Eye (tissue), 1 donor: ENCODE data around the gene GPR155.
"Not testable (repeated sequence)": the region's sequence is repeated elsewhere in the genome, so short reads cannot be mapped to it uniquely, and the experiment has no call there.

ENCODE experiments used
- DNase-seq: peaks from one replicate; pipeline ENCODE4 v3.0.0-alpha.2; 2015

GPR155 gene

GRCh38 chr2:174489520-174489919 lies 2.7 kb upstream of the GPR155 start:
- DNase-seq: not testable (repeated sequence)

- no peak for DNase-seq
These were observed 962 bp upstream of the GPR155 start for GRCh38 chr2:174487820-174488162.

DNA sequence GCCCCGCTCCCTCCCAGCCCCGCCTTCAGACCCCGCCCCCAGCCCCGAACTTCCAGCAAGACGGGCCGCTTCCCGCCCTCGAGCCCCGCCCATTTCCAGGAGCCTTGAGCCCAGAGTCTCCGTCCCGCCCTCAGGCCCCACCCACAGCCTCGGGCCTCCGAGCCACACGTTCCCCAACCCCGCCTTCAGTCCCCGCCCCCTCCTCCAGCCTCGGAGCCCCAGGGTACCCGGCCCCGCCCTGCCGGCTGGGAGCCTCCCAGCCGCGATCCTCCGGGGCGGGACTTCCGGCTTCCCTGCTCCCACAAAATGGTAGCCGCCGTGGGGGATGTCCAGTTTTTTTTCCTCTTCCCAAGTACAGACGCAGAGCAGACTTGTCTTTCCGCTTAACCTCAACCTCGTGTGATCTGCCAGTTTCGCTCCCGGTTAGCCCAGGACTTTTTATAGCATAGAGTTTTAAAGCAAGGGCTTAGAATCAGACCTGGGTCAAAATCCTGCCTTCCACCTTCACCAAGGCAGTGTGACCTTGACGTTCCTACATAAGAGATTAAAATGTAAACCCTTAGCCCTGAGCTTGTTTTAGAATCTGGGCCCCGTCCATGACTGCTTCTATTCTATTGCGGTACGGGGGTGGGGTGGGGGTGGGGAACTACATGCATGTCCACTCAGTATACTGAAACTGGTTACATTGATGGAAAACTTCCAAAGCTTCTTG lies 435 bp upstream of the GPR155 start:
- DNase-seq: peak; percentile 99

DNA sequence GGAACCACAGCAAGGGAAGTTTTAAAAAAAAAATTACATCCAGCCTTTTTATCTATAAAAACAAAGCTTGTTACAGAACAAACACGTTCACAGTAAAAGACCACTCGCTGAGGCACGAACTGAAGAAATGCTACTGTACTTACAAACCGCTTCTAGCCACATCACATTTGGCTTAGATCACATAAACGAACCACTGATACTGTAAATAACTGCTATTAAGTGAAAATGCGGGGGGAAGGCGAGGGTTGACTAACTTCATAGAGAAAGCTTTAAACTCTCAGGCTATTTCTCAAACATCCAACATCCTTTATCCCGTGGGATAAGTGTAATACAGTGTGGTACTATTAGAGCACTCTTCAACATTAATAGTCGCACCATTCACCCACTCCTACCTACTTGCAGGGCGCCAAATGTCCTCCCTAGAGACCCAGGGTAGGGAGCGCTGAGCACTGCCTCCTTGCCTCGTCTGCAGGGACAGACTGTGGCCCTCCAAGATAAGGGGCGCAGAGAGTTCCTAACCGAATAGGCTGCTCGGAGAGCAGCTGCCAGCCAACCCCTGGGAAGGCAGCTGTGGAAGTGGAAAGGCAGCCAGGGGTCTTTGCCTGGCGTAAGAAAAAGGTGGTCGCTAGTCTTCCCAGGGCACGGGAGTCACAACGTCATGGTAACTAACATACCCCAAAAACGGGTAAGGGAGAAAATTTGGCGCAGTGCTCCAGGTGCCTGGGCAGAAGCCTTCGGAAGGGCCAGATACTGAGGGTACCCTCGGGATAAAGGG lies 854 bp downstream of the GPR155 start:
- DNase-seq: no peak

- DNase-seq: not testable (repeated sequence)
These were observed 1.8 kb downstream of the GPR155 start for GRCh38 chr2:174485045-174485444.

GRCh38 chr2:174484573-174484972 lies 2.3 kb downstream of the GPR155 start:
- DNase-seq: no peak

DNA sequence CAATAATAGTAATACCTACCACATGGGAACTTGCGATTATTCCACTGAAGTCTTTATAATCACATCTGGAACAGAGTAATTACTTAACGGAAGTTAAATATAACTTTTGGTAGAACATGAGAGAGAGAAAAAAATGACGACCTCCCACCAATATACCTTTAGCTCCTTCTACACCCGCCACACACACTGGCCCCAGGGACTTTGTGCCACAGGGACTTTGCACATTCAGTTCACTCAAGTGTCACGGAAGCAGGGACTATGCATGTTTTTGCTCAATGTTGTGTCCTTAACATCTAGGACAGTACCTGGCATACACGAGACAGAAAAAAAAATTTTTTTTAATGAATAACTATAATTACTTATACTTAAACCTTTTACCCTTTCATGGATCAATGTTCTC lies 4.0 kb downstream of the GPR155 start:
- no peak for DNase-seq

- no peak for DNase-seq
These were observed 9.1 kb downstream of the GPR155 start for GRCh38 chr2:174477759-174478158.

- DNase-seq: no peak
These were observed 13.0 kb downstream of the GPR155 start for GRCh38 chr2:174473796-174474195.

GRCh38 chr2:174465327-174465726 lies 21.5 kb downstream of the GPR155 start:
- peak; percentile 31 for DNase-seq

- no peak for DNase-seq
These were observed 25.6 kb downstream of the GPR155 start for GRCh38 chr2:174461221-174461620.

DNA sequence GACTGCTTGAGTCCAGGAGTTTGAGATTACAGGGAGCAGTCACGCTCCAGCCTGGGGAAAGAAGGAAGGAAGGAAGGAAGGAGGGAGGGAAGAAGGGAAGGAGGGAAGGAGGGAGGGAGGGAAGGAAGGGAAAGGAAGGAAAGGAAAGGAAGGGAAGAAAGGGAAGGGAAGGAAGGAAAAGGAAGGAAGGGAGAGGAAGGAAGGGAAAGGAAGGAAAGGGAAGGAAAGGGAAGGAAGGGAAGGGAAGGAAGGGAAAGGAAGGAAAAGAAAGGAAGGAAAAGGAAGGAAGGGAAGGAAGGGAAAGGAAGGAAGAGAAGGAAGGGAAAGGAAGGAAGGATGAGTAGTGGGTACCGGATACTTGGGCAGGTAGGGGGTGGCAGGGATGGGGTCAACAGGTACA lies 32.3 kb downstream of the GPR155 start:
- DNase-seq: no peak

- no peak for DNase-seq
These were observed 36.6 kb downstream of the GPR155 start for GRCh38 chr2:174450021-174450816.

GRCh38 chr2:174449033-174449432 lies 37.8 kb downstream of the GPR155 start:
- peak; percentile 27 for DNase-seq

DNA sequence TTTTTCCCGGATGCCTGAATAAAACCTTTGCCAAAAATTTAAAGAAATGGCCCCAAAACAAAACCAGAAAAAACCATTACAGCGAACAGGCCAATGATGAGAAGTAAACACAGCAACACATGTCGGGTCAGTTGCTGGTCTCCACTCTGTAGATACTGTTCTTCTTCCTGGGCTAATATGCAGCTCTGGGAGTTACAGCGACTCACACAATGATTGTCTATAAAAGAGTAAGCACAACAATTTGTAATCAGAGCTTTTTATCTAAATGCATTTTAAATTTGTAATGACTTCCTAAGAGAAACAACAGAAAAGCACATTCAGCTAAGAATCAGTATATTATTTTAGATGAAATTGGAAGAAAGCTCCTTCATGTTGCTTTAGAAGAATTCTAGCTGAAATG lies 40.3 kb downstream of the GPR155 start:
- DNase-seq: no peak

GRCh38 chr2:174445248-174445647 lies 41.6 kb downstream of the GPR155 start:
- DNase-seq: no peak

DNA sequence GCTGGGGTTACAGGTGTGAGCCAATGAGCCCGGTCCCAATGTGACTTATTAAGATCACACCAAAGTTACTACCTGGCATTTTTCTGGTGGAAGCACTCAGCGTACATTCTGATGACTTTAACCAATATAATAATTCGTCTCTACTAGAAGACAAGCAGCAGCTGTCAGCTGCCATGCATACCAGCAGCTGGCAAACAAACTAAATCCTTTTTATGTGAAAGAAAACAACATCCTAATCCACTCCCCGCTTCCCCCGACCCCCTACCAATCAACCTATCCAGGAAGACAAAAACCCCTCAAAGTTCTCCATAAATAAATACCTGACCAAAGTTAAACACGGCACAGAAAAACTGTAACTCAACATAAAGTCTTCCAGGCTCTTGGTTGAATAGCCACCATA lies 42.1 kb downstream of the GPR155 start:
- no peak for DNase-seq

- no peak for DNase-seq
These were observed 44.0 kb downstream of the GPR155 start for GRCh38 chr2:174442546-174443510.

DNA sequence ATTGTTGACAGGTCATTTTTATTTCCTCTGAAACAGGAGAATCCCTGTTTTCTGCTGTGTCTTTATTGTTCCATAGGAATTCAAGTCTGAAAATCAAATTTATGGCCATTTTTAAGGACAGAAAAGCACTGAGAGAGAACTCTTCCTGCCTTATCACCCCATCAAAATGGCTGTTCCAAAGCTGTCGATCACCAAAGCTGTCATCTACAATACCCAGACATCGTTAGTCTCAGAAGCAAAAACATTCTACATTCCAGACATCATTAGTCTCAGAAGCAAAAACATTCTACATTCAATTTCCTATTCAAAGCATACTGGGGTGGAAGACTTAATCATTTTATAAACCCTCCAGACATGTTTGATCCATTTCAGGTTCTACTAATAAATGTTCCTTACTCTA lies 46.9 kb downstream of the GPR155 start:
- no peak for DNase-seq

GRCh38 chr2:174439323-174439722 lies 47.5 kb downstream of the GPR155 start:
- DNase-seq: no peak

DNA sequence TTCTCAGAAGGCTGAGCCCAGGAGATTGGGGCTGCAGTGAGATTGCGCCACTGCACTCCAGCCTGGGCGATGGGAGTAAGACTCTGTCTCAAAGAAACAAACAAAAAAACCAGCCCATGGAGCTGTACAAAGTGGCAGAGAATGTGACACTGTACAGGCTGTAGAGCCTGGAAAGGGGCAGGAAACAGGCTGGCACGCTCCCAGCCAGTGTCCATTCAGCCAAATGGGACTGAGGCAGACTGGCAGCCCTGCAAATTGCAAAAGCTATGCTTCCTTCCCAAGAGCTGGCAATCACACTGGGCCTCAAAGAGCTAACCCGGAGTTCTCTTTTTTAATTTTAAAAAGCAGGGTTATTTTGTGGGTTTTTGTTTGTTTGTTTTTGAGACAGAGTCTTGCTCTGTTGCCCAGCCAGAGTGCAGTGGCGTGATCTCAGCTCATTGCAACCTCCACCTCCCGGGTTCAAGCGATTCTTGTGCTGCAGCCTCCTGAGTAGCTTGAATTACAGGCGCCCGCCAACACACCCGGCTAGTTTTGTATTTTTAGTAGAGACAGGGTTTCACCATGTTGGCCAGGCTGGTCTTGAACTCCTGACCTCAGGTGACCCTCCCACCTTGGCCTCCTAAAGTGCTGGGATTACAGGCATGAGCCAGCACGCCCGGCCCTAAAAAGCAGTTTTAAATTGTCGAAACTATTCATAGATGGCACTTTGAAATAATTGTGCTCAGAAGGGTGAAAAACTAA lies 48.5 kb downstream of the GPR155 start:
- DNase-seq: no peak

DNA sequence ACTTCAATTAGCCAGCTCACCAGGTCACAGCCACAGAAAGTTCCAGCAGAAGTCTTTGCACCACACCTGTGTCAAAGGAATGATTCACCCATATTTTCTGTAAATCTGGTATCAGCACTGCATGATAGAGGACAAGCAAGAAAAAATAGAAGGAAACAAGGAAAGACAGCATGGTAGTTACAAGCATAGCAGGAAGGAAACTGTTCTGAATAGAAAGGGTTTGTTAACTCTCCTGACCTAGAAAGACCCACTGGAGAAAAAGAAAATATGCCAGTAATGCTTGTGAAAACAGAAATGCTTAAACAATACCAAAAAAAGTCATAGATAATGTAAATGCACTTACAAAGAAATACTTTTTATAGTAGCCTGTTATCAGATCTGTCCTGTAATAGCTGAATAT lies 50.5 kb downstream of the GPR155 start:
- DNase-seq: no peak
